ENCODE data around the gene EMSY. TPM values are rescaled to one million over a fixed set of nuclear protein-coding genes. Genes with fewer than 3 reads are reported as not detected.

Gene EMSY
- polyA plus RNA-seq, 1 donor from 2014 or later, result 25.0 TPM

DNA sequence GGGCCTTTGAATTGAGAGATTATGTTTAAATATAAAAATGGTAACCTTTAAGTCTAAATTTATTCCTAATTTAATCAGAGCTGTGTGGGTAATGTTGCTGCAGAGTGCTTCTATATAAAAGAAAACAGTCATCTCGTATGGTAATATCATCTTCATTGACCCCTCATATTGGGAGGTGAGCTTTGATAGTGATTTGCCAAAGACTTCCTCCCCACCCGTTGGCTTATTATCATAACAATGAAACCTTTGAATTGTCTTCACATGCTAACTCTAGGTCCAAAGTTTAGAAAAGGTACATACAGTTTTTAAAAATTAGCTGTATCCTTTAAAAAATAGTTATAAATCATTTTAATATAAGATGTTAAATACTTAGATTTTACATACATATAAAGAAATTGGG lies 3.7 kb downstream of the EMSY start:
- Histone ChIP-seq H3K9me3 (ENCODE audit: low read length) (no peaks in the 10 kb centered on the region), H2AFZ (ENCODE audit: low read depth, low read length) (no peak overlapping the region), H3K36me3 (ENCODE audit: insufficient read depth, low read length) (peaks cover 9% of the 10 kb centered on the region), H3K27ac (ENCODE audit: low read length) (no peak overlapping the region), H3K79me2 (replicated peaks; ENCODE audit: insufficient read depth, low read length) (peaks cover 53% of the 10 kb centered on the region), H3K9ac (ENCODE audit: low read length) (no peak overlapping the region), H3K4me2 (ENCODE audit: low read length) (no peak overlapping the region), H3F3A (ENCODE audit: insufficient read depth, low read length, poor library complexity, severe bottlenecking) (no peaks in the 10 kb centered on the region), H3K4me3 (ENCODE audit: low read length) (no peak overlapping the region), H3K9me2 (ENCODE audit: insufficient read depth, low read length) (no peaks in the 10 kb centered on the region), H4K20me1 (ENCODE audit: insufficient read depth) (no peaks in the 10 kb centered on the region), H3K27me3 (ENCODE audit: insufficient read depth, low read depth, low read length) (no peaks in the 10 kb centered on the region)
- TF ChIP-seq EP300 (conservative IDR thresholded peaks at IDR 0.05; ENCODE audit: poor library complexity, severe bottlenecking) (no peak), RAD21 (conservative IDR thresholded peaks at IDR 0.05) (no peak), EZH2 (IDR thresholded peaks at IDR 0.05; ENCODE audit: borderline replicate concordance, insufficient read depth, low read length, poor library complexity, severe bottlenecking) (no peak), MXI1 (conservative IDR thresholded peaks at IDR 0.05; ENCODE audit: poor library complexity, severe bottlenecking) (no peak), POLR2AphosphoS5 (IDR thresholded peaks at IDR 0.05) (no peak), TAF1 (IDR thresholded peaks at IDR 0.05; ENCODE audit: low read depth) (no peak), SMC3 (conservative IDR thresholded peaks at IDR 0.05; ENCODE audit: poor library complexity) (no peak)
- TF ChIP-seq, protein P1, sequence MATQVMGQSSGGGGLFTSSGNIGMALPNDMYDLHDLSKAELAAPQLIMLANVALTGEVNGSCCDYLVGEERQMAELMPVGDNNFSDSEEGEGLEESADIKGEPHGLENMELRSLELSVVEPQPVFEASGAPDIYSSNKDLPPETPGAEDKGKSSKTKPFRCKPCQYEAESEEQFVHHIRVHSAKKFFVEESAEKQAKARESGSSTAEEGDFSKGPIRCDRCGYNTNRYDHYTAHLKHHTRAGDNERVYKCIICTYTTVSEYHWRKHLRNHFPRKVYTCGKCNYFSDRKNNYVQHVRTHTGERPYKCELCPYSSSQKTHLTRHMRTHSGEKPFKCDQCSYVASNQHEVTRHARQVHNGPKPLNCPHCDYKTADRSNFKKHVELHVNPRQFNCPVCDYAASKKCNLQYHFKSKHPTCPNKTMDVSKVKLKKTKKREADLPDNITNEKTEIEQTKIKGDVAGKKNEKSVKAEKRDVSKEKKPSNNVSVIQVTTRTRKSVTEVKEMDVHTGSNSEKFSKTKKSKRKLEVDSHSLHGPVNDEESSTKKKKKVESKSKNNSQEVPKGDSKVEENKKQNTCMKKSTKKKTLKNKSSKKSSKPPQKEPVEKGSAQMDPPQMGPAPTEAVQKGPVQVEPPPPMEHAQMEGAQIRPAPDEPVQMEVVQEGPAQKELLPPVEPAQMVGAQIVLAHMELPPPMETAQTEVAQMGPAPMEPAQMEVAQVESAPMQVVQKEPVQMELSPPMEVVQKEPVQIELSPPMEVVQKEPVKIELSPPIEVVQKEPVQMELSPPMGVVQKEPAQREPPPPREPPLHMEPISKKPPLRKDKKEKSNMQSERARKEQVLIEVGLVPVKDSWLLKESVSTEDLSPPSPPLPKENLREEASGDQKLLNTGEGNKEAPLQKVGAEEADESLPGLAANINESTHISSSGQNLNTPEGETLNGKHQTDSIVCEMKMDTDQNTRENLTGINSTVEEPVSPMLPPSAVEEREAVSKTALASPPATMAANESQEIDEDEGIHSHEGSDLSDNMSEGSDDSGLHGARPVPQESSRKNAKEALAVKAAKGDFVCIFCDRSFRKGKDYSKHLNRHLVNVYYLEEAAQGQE (IDR thresholded peaks at IDR 0.05; ENCODE audit: borderline replicate concordance), result no peak
- TF ChIP-seq, protein P2, sequence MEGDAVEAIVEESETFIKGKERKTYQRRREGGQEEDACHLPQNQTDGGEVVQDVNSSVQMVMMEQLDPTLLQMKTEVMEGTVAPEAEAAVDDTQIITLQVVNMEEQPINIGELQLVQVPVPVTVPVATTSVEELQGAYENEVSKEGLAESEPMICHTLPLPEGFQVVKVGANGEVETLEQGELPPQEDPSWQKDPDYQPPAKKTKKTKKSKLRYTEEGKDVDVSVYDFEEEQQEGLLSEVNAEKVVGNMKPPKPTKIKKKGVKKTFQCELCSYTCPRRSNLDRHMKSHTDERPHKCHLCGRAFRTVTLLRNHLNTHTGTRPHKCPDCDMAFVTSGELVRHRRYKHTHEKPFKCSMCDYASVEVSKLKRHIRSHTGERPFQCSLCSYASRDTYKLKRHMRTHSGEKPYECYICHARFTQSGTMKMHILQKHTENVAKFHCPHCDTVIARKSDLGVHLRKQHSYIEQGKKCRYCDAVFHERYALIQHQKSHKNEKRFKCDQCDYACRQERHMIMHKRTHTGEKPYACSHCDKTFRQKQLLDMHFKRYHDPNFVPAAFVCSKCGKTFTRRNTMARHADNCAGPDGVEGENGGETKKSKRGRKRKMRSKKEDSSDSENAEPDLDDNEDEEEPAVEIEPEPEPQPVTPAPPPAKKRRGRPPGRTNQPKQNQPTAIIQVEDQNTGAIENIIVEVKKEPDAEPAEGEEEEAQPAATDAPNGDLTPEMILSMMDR (IDR thresholded peaks at IDR 0.05; ENCODE audit: poor library complexity, severe bottlenecking), result no peak

DNA sequence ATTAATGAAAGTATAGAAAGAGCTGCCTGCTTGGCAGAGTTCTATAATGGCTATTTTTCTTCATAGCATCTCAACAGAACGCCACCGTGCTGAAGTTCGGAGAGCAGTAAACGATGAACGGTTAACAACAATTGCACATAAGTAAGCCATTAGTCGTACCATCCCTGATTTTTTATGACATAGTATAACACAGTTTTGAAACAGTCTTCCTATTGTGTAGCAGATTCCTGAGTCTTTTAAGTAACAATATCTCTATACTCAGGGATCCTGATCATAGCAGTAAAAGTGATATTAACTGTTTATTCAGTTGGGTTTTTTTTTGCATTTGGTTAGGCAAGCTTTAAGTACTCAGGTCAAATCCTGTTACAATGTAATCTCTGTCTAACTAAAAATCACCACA lies 8.4 kb downstream of the EMSY start:
- TF ChIP-seq RAD21 (conservative IDR thresholded peaks at IDR 0.05) (no peak), MXI1 (conservative IDR thresholded peaks at IDR 0.05; ENCODE audit: poor library complexity, severe bottlenecking) (no peak), TAF1 (IDR thresholded peaks at IDR 0.05; ENCODE audit: low read depth) (no peak), EZH2 (IDR thresholded peaks at IDR 0.05; ENCODE audit: borderline replicate concordance, insufficient read depth, low read length, poor library complexity, severe bottlenecking) (no peak), POLR2AphosphoS5 (IDR thresholded peaks at IDR 0.05) (no peak), SMC3 (conservative IDR thresholded peaks at IDR 0.05; ENCODE audit: poor library complexity) (no peak), EP300 (conservative IDR thresholded peaks at IDR 0.05; ENCODE audit: poor library complexity, severe bottlenecking) (no peak)
- TF ChIP-seq, protein P2 (IDR thresholded peaks at IDR 0.05; ENCODE audit: poor library complexity, severe bottlenecking), result no peak
- TF ChIP-seq, protein P1 (IDR thresholded peaks at IDR 0.05; ENCODE audit: borderline replicate concordance), result no peak
- H4K20me1 ChIP-seq (ENCODE audit: insufficient read depth), result no peaks in the 10 kb centered on the region
- no peak overlapping the region for H3K9ac ChIP-seq (ENCODE audit: low read length)
- no peak overlapping the region for H3K4me3 ChIP-seq (ENCODE audit: low read length)
- H3K27me3 ChIP-seq (ENCODE audit: insufficient read depth, low read depth, low read length), result no peaks in the 10 kb centered on the region
- peaks cover 24% of the 10 kb centered on the region for H3K79me2 ChIP-seq (replicated peaks; ENCODE audit: insufficient read depth, low read length)
- H3K9me2 ChIP-seq (ENCODE audit: insufficient read depth, low read length), result no peaks in the 10 kb centered on the region
- no peak overlapping the region for H3K4me2 ChIP-seq (ENCODE audit: low read length)
- no peaks in the 10 kb centered on the region for H3K9me3 ChIP-seq (ENCODE audit: low read length)
- no peak overlapping the region for H3K27ac ChIP-seq (ENCODE audit: low read length)
- H3F3A ChIP-seq (ENCODE audit: insufficient read depth, low read length, poor library complexity, severe bottlenecking), result no peaks in the 10 kb centered on the region
- peaks cover 17% of the 10 kb centered on the region for H3K36me3 ChIP-seq (ENCODE audit: insufficient read depth, low read length)
- H2AFZ ChIP-seq (ENCODE audit: low read depth, low read length), result no peak overlapping the region
